ENCODE data around the gene SIK3. TPM values are rescaled to one million over a fixed set of nuclear protein-coding genes. Genes with fewer than 3 reads are reported as not detected.

Gene SIK3
- total RNA-seq, 1 experiment from 2014 or later = 14.5 TPM

GRCh38 chr11:116821050-116821918 is 276.9 kb downstream of the SIK3 start:
- BruUV-seq (replicated peaks) = no TSS peak
- H3K27ac ChIP-seq (ENCODE audit: low read length) = no peak overlapping the region
- H3K9me3 ChIP-seq (ENCODE audit: low read length) = no peaks in the 10 kb centered on the region
- intact Hi-C loops (cut with micrococcal nuclease) = no loop called here
- no peaks in the 10 kb centered on the region for H3K36me3 ChIP-seq (ENCODE audit: low read depth, low read length)
- ChIA-PET CTCF (interaction anchor here (0.6 kb wide), 1 partner anchor 9 kb away, joined by 3 read pairs; no protein-coding TSS in a partner anchor), POLR2A (ENCODE audit: unreplicated experiment) (interaction anchor here (0.7 kb wide), 1 partner anchor 19 kb away, joined by 6 read pairs; no protein-coding TSS in a partner anchor)
- no peaks in the 10 kb centered on the region for H3F3A ChIP-seq (ENCODE audit: low read length, unreplicated experiment)
- DNase-seq (no peak), ATAC-seq (no peak)
- H3K9me2 ChIP-seq (replicated peaks; ENCODE audit: low read length) = no peaks in the 10 kb centered on the region
- H3K4me1 ChIP-seq (ENCODE audit: insufficient read depth, low read length) = no peaks in the 10 kb centered on the region
- no peaks in the 10 kb centered on the region for H3K79me2 ChIP-seq (ENCODE audit: low read length)
- no peak overlapping the region for H3K4me3 ChIP-seq (ENCODE audit: low read length)
- no peak overlapping the region for H3K9ac ChIP-seq (ENCODE audit: low read length)
- no peak overlapping the region for H2AFZ ChIP-seq (ENCODE audit: low read length)
- no peak overlapping the region for H3K4me2 ChIP-seq (ENCODE audit: low read length)
- no peaks in the 10 kb centered on the region for H4K20me1 ChIP-seq (ENCODE audit: low read length)
- TF ChIP-seq CTCF (conservative IDR thresholded peaks at IDR 0.05; ENCODE audit: low read depth, low read length) = no peak
- no peak for TF ChIP-seq EZH2 (IDR thresholded peaks at IDR 0.05; ENCODE audit: low read length, unreplicated experiment)
- no peak for TF ChIP-seq EZH2phosphoT487 (IDR thresholded peaks at IDR 0.05; ENCODE audit: borderline replicate concordance, low read length)
- H3K27me3 ChIP-seq (ENCODE audit: low read length) = no peaks in the 10 kb centered on the region

GRCh38 chr11:116819049-116819448 is 279.2 kb downstream of the SIK3 start:
- Histone ChIP-seq H3K79me2 (ENCODE audit: low read length) (no peaks in the 10 kb centered on the region), H3K4me3 (ENCODE audit: low read length) (no peak overlapping the region), H4K20me1 (ENCODE audit: low read length) (no peaks in the 10 kb centered on the region), H3K9ac (ENCODE audit: low read length) (no peak overlapping the region), H3F3A (ENCODE audit: low read length, unreplicated experiment) (no peaks in the 10 kb centered on the region), H3K27me3 (ENCODE audit: low read length) (no peaks in the 10 kb centered on the region), H3K36me3 (ENCODE audit: low read depth, low read length) (no peaks in the 10 kb centered on the region), H3K4me2 (ENCODE audit: low read length) (no peak overlapping the region), H3K9me3 (ENCODE audit: low read length) (no peaks in the 10 kb centered on the region), H3K9me2 (replicated peaks; ENCODE audit: low read length) (no peaks in the 10 kb centered on the region; the same call in 1 of the 2 replicates), H3K4me1 (ENCODE audit: insufficient read depth, low read length) (no peaks in the 10 kb centered on the region), H3K27ac (ENCODE audit: low read length) (no peak overlapping the region), H2AFZ (ENCODE audit: low read length) (no peak overlapping the region)
- POLR2A ChIA-PET (ENCODE audit: unreplicated experiment) = no interaction called here
- CTCF ChIA-PET = no interaction called here
- no peak for DNase-seq
- intact Hi-C loops (cut with micrococcal nuclease) = no loop called here
- ATAC-seq = no peak
- TF ChIP-seq CTCF (conservative IDR thresholded peaks at IDR 0.05; ENCODE audit: low read depth, low read length) (no peak), EZH2 (IDR thresholded peaks at IDR 0.05; ENCODE audit: low read length, unreplicated experiment) (no peak), EZH2phosphoT487 (IDR thresholded peaks at IDR 0.05; ENCODE audit: borderline replicate concordance, low read length) (no peak)
- no TSS peak for BruUV-seq (replicated peaks)

DNA sequence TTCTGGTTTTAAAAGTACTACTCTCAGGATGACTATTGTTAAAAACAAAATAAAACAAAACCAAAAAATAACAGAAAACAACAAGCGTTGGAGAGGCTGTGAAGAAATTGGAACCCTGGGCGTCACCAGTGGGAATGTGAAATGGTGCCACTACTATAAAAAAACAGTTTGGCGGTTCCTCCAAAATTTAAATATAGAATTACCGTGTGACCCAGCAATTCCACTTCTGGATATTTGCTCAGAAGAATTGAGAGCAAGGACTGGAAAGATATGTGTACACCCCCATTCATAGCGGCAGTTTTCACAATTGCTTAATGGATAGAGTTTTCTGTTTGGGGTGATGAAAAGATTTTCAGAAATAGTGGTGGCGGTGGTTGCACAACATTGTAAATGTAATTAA is 283.7 kb downstream of the SIK3 start:
- Histone ChIP-seq H3K9me2 (replicated peaks; ENCODE audit: low read length) (no peaks in the 10 kb centered on the region; the same call in 1 of the 2 replicates), H3K79me2 (ENCODE audit: low read length) (no peaks in the 10 kb centered on the region), H4K20me1 (ENCODE audit: low read length) (no peaks in the 10 kb centered on the region), H3K4me3 (ENCODE audit: low read length) (no peak overlapping the region), H3K27ac (ENCODE audit: low read length) (no peak overlapping the region), H3K36me3 (ENCODE audit: low read depth, low read length) (no peaks in the 10 kb centered on the region), H3K9ac (ENCODE audit: low read length) (no peak overlapping the region), H3K9me3 (ENCODE audit: low read length) (no peaks in the 10 kb centered on the region), H3K27me3 (ENCODE audit: low read length) (no peaks in the 10 kb centered on the region), H3K4me2 (ENCODE audit: low read length) (no peak overlapping the region), H3K4me1 (ENCODE audit: insufficient read depth, low read length) (no peaks in the 10 kb centered on the region), H3F3A (ENCODE audit: low read length, unreplicated experiment) (no peaks in the 10 kb centered on the region), H2AFZ (ENCODE audit: low read length) (no peak overlapping the region)
- intact Hi-C loops (cut with micrococcal nuclease) = no loop called here
- CTCF ChIA-PET = no interaction called here
- ATAC-seq = no peak
- POLR2A ChIA-PET (ENCODE audit: unreplicated experiment) = no interaction called here
- BruUV-seq (replicated peaks) = no TSS peak
- no peak for DNase-seq
- TF ChIP-seq CTCF (conservative IDR thresholded peaks at IDR 0.05; ENCODE audit: low read depth, low read length) (no peak), EZH2 (IDR thresholded peaks at IDR 0.05; ENCODE audit: low read length, unreplicated experiment) (no peak), EZH2phosphoT487 (IDR thresholded peaks at IDR 0.05; ENCODE audit: borderline replicate concordance, low read length) (no peak)
